OCI-LY7 (cell line): Measurements from ENCODE around the gene MKRN1. TPM values are rescaled to one million over a fixed set of nuclear protein-coding genes. Genes with fewer than 3 reads are reported as not detected.

Source experiments
- BruUV-seq: library from RNA; stranded (reverse); fragments of 400-500 nt; replicated peaks from 2 replicates; lab custom pipeline; 2021; lab: Mats Ljungman, UMichigan
- CTCF ChIA-PET: fragments of 300-600 bp; sonication (Branson Sonifier 250); formaldehyde crosslinking; loops from one replicate; lab custom pipeline; 2022; ENCODE audit warnings: antibody characterized with exemption; ENCODE audit not compliant: unreplicated experiment; lab: Charles Lee
- POLR2A ChIA-PET: fragments of 300-600 bp; sonication (Branson Sonifier 250); formaldehyde crosslinking; loops from one replicate; lab custom pipeline; 2022; ENCODE audit warnings: antibody characterized with exemption; lab: Charles Lee
- DNase-seq: peaks from one replicate; pipeline ENCODE4 v3.0.0-alpha.2; 2015; ENCODE audit warnings: low spot score
- H2AFZ ChIP-seq: fragments of 200-600 bp; sonication (generic), shearing (Covaris generic); 2 replicates; pipeline ENCODE4 v1.6.1; 2014; ENCODE audit warnings: mild to moderate bottlenecking, antibody characterized with exemption, low read length, moderate library complexity
- H3K27ac ChIP-seq: fragments of 200-600 bp; sonication (generic); 2 replicates; pipeline ENCODE4 v1.5.1; 2014; ENCODE audit warnings: mixed run types, low read depth, mild to moderate bottlenecking, moderate library complexity, low read length, inconsistent platforms; ENCODE audit not compliant: poor library complexity, severe bottlenecking
- H3K36me3 ChIP-seq: fragments of 200-600 bp; sonication (generic); 2 replicates; pipeline ENCODE4 v1.6.1; 2014; ENCODE audit warnings: mild to moderate bottlenecking, antibody characterized with exemption, low read length, moderate library complexity, mixed read lengths; ENCODE audit not compliant: insufficient read depth
- H3K4me1 ChIP-seq: fragments of 200-600 bp; sonication (generic); 2 replicates; pipeline ENCODE4 v1.5.1; 2014; ENCODE audit warnings: mild to moderate bottlenecking, low read length; ENCODE audit not compliant: insufficient read depth, poor library complexity, severe bottlenecking
- H3K4me2 ChIP-seq: fragments of 200-600 bp; sonication (generic); 2 replicates; pipeline ENCODE4 v1.6.1; 2014; ENCODE audit warnings: mild to moderate bottlenecking, low read length
- H3K4me3 ChIP-seq: fragments of 200-600 bp; sonication (generic); 2 replicates; pipeline ENCODE4 v1.5.1; 2014; ENCODE audit warnings: mild to moderate bottlenecking, low read depth, low read length; ENCODE audit not compliant: poor library complexity, severe bottlenecking
- H3K79me2 ChIP-seq: fragments of 200-600 bp; sonication (generic); 2 replicates; pipeline ENCODE4 v1.6.1; 2016; ENCODE audit warnings: low read depth, mild to moderate bottlenecking, low read length, moderate library complexity, mixed read lengths; ENCODE audit not compliant: insufficient read depth
- H3K9me2 ChIP-seq: fragments of 200-600 bp; sonication (generic); 2 replicates; pipeline ENCODE4 v1.6.1; 2016; ENCODE audit warnings: mild to moderate bottlenecking, low read length, mixed read lengths; ENCODE audit not compliant: insufficient read depth
- H3K9me3 ChIP-seq: fragments of 200-600 bp; sonication (generic); 2 replicates; pipeline ENCODE4 v1.6.1; 2014; ENCODE audit warnings: mild to moderate bottlenecking, mixed run types, low read length, mixed read lengths
- H4K20me1 ChIP-seq: fragments of 200-600 bp; sonication (generic); 2 replicates; pipeline ENCODE4 v1.6.1; 2014; ENCODE audit warnings: mild to moderate bottlenecking, antibody characterized with exemption, low read length, moderate library complexity, mixed read lengths; ENCODE audit not compliant: insufficient read depth
- CTCF ChIP-seq: fragments of 200-600 bp; sonication (generic); conservative IDR thresholded peaks from 2 replicates; pipeline ENCODE4 v1.5.1; 2014; ENCODE audit warnings: mild to moderate bottlenecking, antibody characterized with exemption, low read length, moderate library complexity, mixed read lengths
- EZH2phosphoT487 ChIP-seq: fragments of 200-600 bp; sonication (generic); IDR thresholded peaks from 2 replicates; pipeline ENCODE4 v1.6.1; 2018; ENCODE audit warnings: low read depth, borderline replicate concordance, mild to moderate bottlenecking, mixed run types, antibody characterized with exemption, low read length, moderate library complexity, mixed read lengths
- intact Hi-C: fragments of 100-400 bp; cut with micrococcal nuclease; formaldehyde crosslinking; loops from one replicate; pipeline ENCODE4 v1.10.0; 2022; ENCODE audit not compliant: unreplicated experiment
- total RNA-seq, 2 experiments: library from RNA; depleted of rRNA in 1 of 2; stranded (reverse); fragments of >200 nt in 1 of 2; shearing (Covaris generic) in 1 of 2; gene quantifications; 2 replicates each; pipeline ENCODE4 v1.2.3, GENCODE V29; 2014 to 2022

The MKRN1 gene
- total RNA-seq, 2 experiments from 2014 or later, result 26.4 to 48.0 TPM

- Histone ChIP-seq H2AFZ (no peak overlapping the region), H3K4me1 (no peaks in the 10 kb centered on the region), H3K36me3 (0 out of 2 replicates have a peak, but pooled peaks cover 3% of the 10 kb centered on the region), H3K79me2 (no peaks in the 10 kb centered on the region), H3K9me3 (no peaks in the 10 kb centered on the region), H3K4me2 (no peak overlapping the region), H4K20me1 (no peaks in the 10 kb centered on the region; the same call in 1 of the 2 replicates), H3K27ac (no peak overlapping the region), H3K4me3 (no peak overlapping the region), H3K9me2 (no peaks in the 10 kb centered on the region)
- POLR2A ChIA-PET, result no interaction called here
- TF ChIP-seq CTCF (no peak), EZH2phosphoT487 (no peak)
- CTCF ChIA-PET, result no interaction called here
- DNase-seq, result no peak
- BruUV-seq, result no TSS peak
- intact Hi-C loops, result no loop called here
Measured at GRCh38 chr7:140447841-140448240, 31.5 kb downstream of the MKRN1 start.

GRCh38 chr7:140446467-140446866 is 32.8 kb downstream of the MKRN1 start:
- Histone ChIP-seq H3K9me2 (no peaks in the 10 kb centered on the region), H3K36me3 (no peaks in the 10 kb centered on the region), H3K4me2 (no peak overlapping the region), H3K79me2 (no peaks in the 10 kb centered on the region), H3K4me1 (no peaks in the 10 kb centered on the region), H2AFZ (no peak overlapping the region), H3K27ac (no peak overlapping the region), H4K20me1 (no peaks in the 10 kb centered on the region; the same call in 1 of the 2 replicates), H3K4me3 (no peak overlapping the region), H3K9me3 (no peaks in the 10 kb centered on the region)
- BruUV-seq, result no TSS peak
- DNase-seq, result no peak
- TF ChIP-seq EZH2phosphoT487 (no peak), CTCF (peak; percentile 37; the same call in 1 of the 2 replicates)
- intact Hi-C loops, result no loop called here
- ChIA-PET CTCF (no interaction called here), POLR2A (no interaction called here)

GRCh38 chr7:140441519-140441918 is 37.8 kb downstream of the MKRN1 start:
- no peak for DNase-seq
- Histone ChIP-seq H3K36me3 (no peaks in the 10 kb centered on the region), H3K4me2 (no peak overlapping the region), H2AFZ (no peak overlapping the region), H4K20me1 (no peaks in the 10 kb centered on the region), H3K4me1 (no peaks in the 10 kb centered on the region), H3K79me2 (no peaks in the 10 kb centered on the region), H3K9me3 (no peaks in the 10 kb centered on the region), H3K27ac (no peak overlapping the region), H3K9me2 (no peaks in the 10 kb centered on the region), H3K4me3 (no peak overlapping the region)
- no TSS peak for BruUV-seq
- CTCF ChIA-PET, result interaction anchor here (0.6 kb wide), 1 partner anchor 179 kb away, joined by 3 read pairs; no protein-coding TSS in a partner anchor
- POLR2A ChIA-PET, result no interaction called here
- TF ChIP-seq CTCF (no peak), EZH2phosphoT487 (no peak)
- intact Hi-C loops, result no loop called here
